Erythroblast (primary cell): ENCODE measurements around the gene TMLHE.
"Not testable (repeated sequence)": the region's sequence is repeated elsewhere in the genome, so short reads cannot be mapped to it uniquely, and the experiment has no call there.

Experiments used
- GATA1 ChIP-seq: IDR thresholded peaks from 2 replicates; pipeline ENCODE4 v1.6.1; 2011; ENCODE audit warnings: low read depth, mild to moderate bottlenecking, control low read depth, low read length, moderate library complexity
- POLR2A ChIP-seq: IDR thresholded peaks from 2 replicates; pipeline ENCODE4 v1.6.1; 2011; ENCODE audit warnings: mild to moderate bottlenecking, low read length

- not testable (repeated sequence) for TF ChIP-seq POLR2A, GATA1
These were observed 121.3 kb downstream of the TMLHE start for GRCh38 chrX:155491421-155491820.
